Activated T-helper 17 cell treated with anti-CD3 and anti-CD28 coated beads, Interleukin-2, amount 50 U/mL, for 72 hours (primary cell): Measurements from ENCODE around the gene PINK1. TPM values are rescaled to one million over a fixed set of nuclear protein-coding genes. Genes with fewer than 3 reads are reported as not detected.
A peak's percentile ranks its signal among the peaks of the same experiment; 100 is the strongest.

Experiments
- ATAC-seq: fragments of 150-1000 bp; cut with Tn5 transposase; replicated peaks from 2 replicates; pipeline ENCODE4 v1.10.0; 2021; ENCODE audit warnings: mild to moderate bottlenecking, moderate library complexity
- H3K27ac Mint-ChIP-seq: one replicate; pipeline ENCODE4 v1.8.0; 2022; ENCODE audit warnings: mixed read lengths
- H3K27me3 Mint-ChIP-seq: one replicate; pipeline ENCODE4 v1.8.0; 2022; ENCODE audit warnings: mixed read lengths
- H3K36me3 Mint-ChIP-seq: one replicate; pipeline ENCODE4 v1.8.0; 2022; ENCODE audit warnings: low read depth, mild to moderate bottlenecking, mixed read lengths
- H3K4me1 Mint-ChIP-seq: one replicate; pipeline ENCODE4 v1.8.0; 2022; ENCODE audit warnings: mixed read lengths
- H3K4me3 Mint-ChIP-seq: one replicate; pipeline ENCODE4 v1.8.0; 2022; ENCODE audit warnings: mild to moderate bottlenecking, mixed read lengths
- H3K9me3 Mint-ChIP-seq: one replicate; pipeline ENCODE4 v1.8.0; 2022; ENCODE audit warnings: mixed read lengths
- total RNA-seq, 2 donors: library from RNA; stranded (reverse); gene quantifications; one replicate each; pipeline ENCODE4 v1.2.3, GENCODE V29; 2022

The PINK1 gene
- total RNA-seq, 2 donors from 2014 or later = 4.1 to 4.6 TPM

DNA sequence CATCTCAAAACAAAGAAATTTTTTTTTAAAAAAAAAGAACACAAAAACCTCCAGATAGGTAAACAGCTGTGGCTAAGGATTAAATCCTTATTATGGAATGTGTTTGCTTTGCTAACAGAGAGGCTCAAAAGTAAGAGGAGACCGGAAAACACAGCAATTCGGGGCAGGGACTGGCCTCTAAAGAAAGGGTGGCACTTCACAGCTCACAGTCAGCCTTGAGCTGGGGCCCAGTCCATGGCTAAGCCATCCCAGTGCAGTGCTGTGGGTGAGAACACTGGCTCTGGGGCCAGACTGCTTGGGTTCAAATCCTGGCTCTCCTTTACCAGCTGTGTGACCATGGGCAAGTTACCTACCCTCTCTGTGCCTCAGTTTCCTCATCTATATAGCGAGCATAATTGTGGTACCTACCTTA, 56.4 kb downstream of the PINK1 start:
- H3K4me3 Mint-ChIP-seq = no peak overlapping the region
- no peak overlapping the region for H3K27ac Mint-ChIP-seq
- no peaks in the 10 kb centered on the region for H3K36me3 Mint-ChIP-seq
- no peak for ATAC-seq
- H3K27me3 Mint-ChIP-seq = peaks cover 7% of the 10 kb centered on the region
- H3K4me1 Mint-ChIP-seq = no peaks in the 10 kb centered on the region
- H3K9me3 Mint-ChIP-seq = no peaks in the 10 kb centered on the region

DNA sequence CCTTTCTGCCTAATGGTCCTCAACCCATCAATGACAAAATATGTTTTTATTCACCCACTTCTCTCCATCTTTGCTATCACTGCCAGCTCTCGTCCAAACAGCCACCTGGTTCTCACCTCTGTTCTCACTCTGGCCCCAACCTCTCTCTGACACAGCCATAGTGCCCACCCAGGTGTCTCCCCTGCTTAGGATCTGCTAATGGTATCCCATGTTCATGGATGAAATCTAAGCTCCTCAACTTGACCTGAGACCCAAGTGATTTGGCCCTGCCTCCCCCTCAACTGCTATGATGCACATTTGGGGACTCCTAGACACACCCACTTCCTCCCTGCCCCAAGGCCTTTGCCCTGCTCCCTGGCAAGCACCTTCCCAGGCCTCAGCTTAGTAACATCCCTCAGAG, 58.6 kb downstream of the PINK1 start:
- H3K36me3 Mint-ChIP-seq = no peaks in the 10 kb centered on the region
- no peaks in the 10 kb centered on the region for H3K9me3 Mint-ChIP-seq
- H3K27ac Mint-ChIP-seq = no peak overlapping the region
- H3K27me3 Mint-ChIP-seq = peaks cover 3% of the 10 kb centered on the region
- no peak for ATAC-seq
- no peak overlapping the region for H3K4me3 Mint-ChIP-seq
- H3K4me1 Mint-ChIP-seq = no peaks in the 10 kb centered on the region

DNA sequence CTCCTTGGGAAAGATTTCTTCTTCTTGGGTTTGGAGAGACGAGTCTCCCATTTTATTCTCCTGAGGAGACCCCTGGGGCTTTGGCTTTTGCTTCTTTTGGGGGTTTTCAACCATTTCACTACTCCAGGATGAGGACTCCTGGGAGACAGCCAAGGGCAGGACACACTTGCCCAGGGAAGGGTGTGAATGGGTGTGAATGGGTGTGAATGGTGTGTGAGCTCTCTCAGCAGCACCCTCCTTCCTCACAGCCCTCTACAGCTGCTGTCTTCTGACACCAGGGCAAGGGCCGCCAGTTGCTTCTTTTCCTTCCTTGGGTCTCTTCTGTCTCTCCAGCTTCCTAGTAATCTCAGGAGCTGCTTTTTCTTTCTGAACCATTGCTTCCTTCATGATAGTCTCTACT, 60.4 kb downstream of the PINK1 start:
- H3K27ac Mint-ChIP-seq = no peak overlapping the region
- H3K27me3 Mint-ChIP-seq = peaks cover 3% of the 10 kb centered on the region

DNA sequence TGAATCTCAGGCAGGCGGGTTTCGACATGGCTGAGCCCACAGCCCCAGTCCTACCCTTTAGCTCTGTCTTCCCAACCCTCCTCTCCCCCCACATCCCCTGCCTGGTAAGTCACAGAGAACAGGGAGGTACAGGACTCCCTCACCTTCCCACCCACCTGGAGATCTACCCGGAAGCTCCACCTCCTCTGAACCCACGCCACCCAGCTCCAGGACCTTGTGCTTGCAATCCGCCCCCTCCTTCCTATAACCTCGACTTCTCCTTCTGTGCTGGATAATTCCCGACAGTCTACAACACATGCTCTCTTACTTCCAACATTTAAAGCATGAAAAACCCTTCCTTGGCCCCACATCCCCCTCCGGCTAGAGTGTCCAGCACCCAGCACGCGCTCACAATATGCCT, 62.3 kb downstream of the PINK1 start:
- ATAC-seq = no peak
- H3K4me1 Mint-ChIP-seq = no peaks in the 10 kb centered on the region
- no peak overlapping the region for H3K27ac Mint-ChIP-seq
- H3K36me3 Mint-ChIP-seq = no peaks in the 10 kb centered on the region
- no peaks in the 10 kb centered on the region for H3K9me3 Mint-ChIP-seq
- H3K4me3 Mint-ChIP-seq = no peak overlapping the region
- peaks cover 3% of the 10 kb centered on the region for H3K27me3 Mint-ChIP-seq

More for the DNA sequence above, 60.4 kb downstream of the PINK1 start:
- H3K4me1 Mint-ChIP-seq = no peaks in the 10 kb centered on the region
- H3K36me3 Mint-ChIP-seq = no peaks in the 10 kb centered on the region
- H3K9me3 Mint-ChIP-seq = no peaks in the 10 kb centered on the region
- no peak overlapping the region for H3K4me3 Mint-ChIP-seq
- ATAC-seq = no peak

DNA sequence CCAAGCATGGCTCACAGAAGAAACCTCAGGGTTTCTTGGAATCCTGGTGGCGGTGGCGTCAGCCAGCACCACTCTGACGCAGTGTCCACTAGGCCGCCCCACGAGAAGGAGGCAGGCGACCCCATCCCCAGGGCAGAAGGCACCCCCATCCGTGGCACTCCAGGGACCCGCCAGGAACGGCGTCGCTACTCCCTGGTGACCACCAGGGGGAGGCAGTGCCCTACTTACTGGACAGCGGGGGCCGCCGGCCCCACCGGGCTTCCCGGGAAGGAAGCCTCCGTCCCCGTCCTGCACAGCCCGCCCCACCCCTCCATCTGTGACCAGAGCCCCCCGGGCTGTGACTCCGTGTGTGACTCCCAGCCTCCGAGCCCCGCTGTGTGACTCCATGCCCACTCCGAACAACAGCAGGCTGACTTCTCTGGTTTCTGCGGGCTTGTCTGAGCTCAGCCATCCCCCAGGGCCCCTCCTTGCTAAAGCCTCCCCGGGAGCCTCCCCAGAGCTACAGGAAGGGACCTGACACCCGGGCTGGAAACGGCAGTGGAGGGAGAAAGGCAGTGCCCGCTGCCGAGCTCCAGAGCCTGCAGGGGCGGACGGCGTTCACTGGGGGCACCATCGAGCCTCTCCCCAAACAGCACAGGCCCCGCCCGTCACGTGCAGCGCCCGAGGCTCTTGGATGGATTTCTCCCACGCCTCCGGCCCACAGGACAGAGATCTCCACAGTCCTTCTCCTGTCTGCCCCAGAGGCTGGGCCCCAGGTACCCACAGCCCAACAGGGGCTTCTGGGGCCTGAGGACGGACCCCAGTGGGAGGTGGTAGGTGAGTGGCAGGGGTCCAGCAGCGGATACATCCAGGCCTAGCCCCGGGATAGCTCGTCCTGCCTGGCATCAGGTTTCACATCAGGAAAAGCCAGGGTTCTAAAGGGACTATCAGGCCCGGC, 63.4 kb downstream of the PINK1 start:
- Mint-ChIP-seq H3K27me3 (peaks cover 3% of the 10 kb centered on the region), H3K4me1 (no peaks in the 10 kb centered on the region), H3K9me3 (no peaks in the 10 kb centered on the region), H3K27ac (peak overlapping the region; percentile 50), H3K4me3 (peak overlapping the region; percentile 77), H3K36me3 (no peaks in the 10 kb centered on the region)
- ATAC-seq = peak; percentile 91

DNA sequence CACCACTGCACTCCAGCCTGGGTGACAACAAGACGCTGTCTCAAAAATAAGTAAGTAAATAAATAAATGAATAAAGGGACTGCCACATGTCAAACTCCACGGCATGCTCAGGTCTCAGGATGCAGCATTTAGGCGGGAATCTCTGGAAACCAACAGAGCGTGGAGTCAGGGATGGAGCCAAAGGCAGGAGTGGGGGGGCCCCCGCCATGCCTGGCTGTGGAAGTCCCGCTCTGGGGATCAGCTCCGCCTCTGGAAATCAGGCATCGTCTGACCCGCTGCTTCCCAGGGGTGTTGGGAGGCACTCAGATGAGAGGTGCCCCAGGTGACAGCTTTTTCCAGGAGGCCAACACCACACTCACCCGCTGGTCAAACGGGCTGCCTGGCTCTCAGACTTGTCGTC, 64.3 kb downstream of the PINK1 start:
- H3K27me3 Mint-ChIP-seq = peaks cover 3% of the 10 kb centered on the region
- H3K4me3 Mint-ChIP-seq = no peak overlapping the region
- no peak for ATAC-seq
- H3K9me3 Mint-ChIP-seq = no peaks in the 10 kb centered on the region
- H3K36me3 Mint-ChIP-seq = no peaks in the 10 kb centered on the region
- no peak overlapping the region for H3K27ac Mint-ChIP-seq
- no peaks in the 10 kb centered on the region for H3K4me1 Mint-ChIP-seq

DNA sequence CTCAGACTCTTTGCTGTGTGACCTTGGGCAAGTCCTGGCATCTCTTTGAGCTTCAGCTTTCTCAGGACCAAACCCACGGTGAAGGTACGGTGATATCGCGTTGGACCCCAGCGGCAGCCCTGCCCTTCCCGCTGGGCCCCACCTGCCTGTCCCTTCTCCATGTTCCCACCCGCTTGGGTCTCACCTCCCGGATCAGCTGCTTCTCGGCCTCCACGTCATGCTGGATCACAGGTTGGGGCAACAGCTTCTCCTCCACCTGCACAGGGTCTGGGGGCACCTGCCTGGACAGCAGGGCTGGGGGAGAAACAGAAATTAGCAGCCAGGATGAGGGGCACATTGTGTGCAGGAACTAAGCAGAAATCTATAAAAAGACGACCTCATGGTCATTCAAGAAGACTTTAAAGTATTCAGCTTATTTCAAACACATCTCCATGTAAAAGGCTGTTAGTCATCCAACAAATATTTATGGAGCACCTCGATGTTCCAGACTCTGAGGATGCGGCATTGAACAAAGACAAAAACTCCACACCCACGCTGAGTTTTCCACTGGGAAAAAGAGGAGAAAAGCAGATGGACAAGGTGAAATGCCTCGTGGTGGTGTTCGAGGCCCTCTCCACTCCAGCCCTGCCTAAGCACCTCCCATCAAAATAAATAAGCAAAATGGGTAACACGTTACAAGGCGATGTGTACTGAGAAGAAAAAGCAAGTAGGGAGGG, 65.1 kb downstream of the PINK1 start:
- H3K9me3 Mint-ChIP-seq = no peaks in the 10 kb centered on the region
- H3K4me3 Mint-ChIP-seq = no peak overlapping the region
- no peak for ATAC-seq
- H3K4me1 Mint-ChIP-seq = no peaks in the 10 kb centered on the region
- no peak overlapping the region for H3K27ac Mint-ChIP-seq
- peaks cover 5% of the 10 kb centered on the region for H3K27me3 Mint-ChIP-seq
- no peaks in the 10 kb centered on the region for H3K36me3 Mint-ChIP-seq

DNA sequence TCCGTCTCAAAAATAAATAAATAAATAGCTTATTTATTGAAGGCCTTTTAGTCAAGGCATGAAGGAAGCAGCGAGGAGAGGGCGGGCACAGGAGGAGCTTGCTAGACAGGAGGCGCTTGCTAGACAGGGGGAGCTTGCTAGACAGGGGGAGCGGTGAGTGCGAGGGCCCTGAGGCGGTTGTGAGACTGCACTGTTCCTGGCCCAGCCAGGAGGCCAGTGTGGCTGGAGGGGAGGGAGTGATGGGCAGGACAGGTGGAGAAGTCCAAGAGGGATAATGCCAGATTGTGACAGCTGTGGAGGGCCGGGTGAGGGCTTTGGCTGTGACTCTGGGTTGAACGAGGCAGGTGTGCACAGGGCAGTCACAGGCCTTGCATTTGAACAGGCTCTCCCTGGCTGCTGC, 66.3 kb downstream of the PINK1 start:
- ATAC-seq = no peak
- Mint-ChIP-seq H3K4me1 (no peaks in the 10 kb centered on the region), H3K9me3 (no peaks in the 10 kb centered on the region), H3K4me3 (no peak overlapping the region), H3K27me3 (peaks cover 5% of the 10 kb centered on the region), H3K27ac (no peak overlapping the region), H3K36me3 (no peaks in the 10 kb centered on the region)

DNA sequence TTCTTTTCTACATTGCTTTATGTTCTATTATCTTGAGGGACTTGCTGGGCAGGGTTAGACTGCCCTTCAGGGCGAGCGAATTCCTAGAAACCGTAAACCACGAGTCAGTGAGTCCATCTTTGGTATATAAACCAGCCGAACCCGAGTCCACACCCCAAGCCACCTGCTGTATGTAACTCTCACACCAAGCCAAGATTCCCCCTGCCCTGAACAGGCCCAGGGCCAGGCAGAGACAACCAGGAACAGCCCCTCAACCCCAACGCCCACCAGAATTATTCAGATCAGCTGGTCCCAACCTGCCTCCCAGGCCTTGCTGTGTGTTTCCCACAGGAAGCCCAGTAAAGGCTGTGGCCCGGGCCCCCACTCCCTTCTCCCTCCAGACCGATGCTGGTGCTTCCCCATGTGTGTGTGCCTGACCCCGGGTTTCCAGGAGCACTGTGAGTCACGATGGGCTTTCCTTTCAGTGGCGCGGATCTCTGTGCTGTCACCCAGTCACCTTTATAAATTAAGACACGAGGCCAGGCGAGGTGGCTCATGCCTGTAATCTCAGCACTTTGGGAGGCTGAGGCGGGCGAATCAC, 67.5 kb downstream of the PINK1 start:
- ATAC-seq = no peak
- Mint-ChIP-seq H3K27me3 (peaks cover 4% of the 10 kb centered on the region), H3K9me3 (no peaks in the 10 kb centered on the region), H3K27ac (no peak overlapping the region), H3K4me3 (no peak overlapping the region), H3K36me3 (no peaks in the 10 kb centered on the region), H3K4me1 (no peaks in the 10 kb centered on the region)

Other genes starting within 250 kb of the PINK1 start
- under 1 TPM; 0.30 to 0.53 TPM for gene CAMK2N1, start 147.2 kb upstream of the PINK1 start, total RNA-seq
- 10 to 100 TPM; 11.6 to 16.3 TPM for gene MUL1, start 125.3 kb upstream of the PINK1 start, total RNA-seq
- not detected for gene FAM43B, start 80.9 kb upstream of the PINK1 start, total RNA-seq
- not detected for gene CDA, start 44.4 kb upstream of the PINK1 start, total RNA-seq
- gene DDOST, start 27.9 kb downstream of the PINK1 start, total RNA-seq = 100 to 1,000 TPM; 132 to 224 TPM
- under 1 TPM; 0.06 to 0.85 TPM for gene KIF17, start 84.5 kb downstream of the PINK1 start, total RNA-seq
- under 1 TPM in 1 of 2 donors, not detected in 1; 0.06 TPM for gene SH2D5, start 99.2 kb downstream of the PINK1 start, total RNA-seq
- gene HP1BP3, start 153.8 kb downstream of the PINK1 start, total RNA-seq = 100 to 1,000 TPM; 223 to 244 TPM